Inflammatory macrophage treated with lipopolysaccharide for 1 hour (primary cell): ENCODE measurements around the gene DDX60.
"Not testable (repeated sequence)": the region's sequence is repeated elsewhere in the genome, so short reads cannot be mapped to it uniquely, and the experiment has no call there.

Experiments
- DNase-seq, 2 donors: peaks; one replicate each; pipeline ENCODE4 v3.0.0-alpha.2; 2020 to 2022

DDX60 gene, protein sequence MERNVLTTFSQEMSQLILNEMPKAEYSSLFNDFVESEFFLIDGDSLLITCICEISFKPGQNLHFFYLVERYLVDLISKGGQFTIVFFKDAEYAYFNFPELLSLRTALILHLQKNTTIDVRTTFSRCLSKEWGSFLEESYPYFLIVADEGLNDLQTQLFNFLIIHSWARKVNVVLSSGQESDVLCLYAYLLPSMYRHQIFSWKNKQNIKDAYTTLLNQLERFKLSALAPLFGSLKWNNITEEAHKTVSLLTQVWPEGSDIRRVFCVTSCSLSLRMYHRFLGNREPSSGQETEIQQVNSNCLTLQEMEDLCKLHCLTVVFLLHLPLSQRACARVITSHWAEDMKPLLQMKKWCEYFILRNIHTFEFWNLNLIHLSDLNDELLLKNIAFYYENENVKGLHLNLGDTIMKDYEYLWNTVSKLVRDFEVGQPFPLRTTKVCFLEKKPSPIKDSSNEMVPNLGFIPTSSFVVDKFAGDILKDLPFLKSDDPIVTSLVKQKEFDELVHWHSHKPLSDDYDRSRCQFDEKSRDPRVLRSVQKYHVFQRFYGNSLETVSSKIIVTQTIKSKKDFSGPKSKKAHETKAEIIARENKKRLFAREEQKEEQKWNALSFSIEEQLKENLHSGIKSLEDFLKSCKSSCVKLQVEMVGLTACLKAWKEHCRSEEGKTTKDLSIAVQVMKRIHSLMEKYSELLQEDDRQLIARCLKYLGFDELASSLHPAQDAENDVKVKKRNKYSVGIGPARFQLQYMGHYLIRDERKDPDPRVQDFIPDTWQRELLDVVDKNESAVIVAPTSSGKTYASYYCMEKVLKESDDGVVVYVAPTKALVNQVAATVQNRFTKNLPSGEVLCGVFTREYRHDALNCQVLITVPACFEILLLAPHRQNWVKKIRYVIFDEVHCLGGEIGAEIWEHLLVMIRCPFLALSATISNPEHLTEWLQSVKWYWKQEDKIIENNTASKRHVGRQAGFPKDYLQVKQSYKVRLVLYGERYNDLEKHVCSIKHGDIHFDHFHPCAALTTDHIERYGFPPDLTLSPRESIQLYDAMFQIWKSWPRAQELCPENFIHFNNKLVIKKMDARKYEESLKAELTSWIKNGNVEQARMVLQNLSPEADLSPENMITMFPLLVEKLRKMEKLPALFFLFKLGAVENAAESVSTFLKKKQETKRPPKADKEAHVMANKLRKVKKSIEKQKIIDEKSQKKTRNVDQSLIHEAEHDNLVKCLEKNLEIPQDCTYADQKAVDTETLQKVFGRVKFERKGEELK (N-terminal part only)

DNA sequence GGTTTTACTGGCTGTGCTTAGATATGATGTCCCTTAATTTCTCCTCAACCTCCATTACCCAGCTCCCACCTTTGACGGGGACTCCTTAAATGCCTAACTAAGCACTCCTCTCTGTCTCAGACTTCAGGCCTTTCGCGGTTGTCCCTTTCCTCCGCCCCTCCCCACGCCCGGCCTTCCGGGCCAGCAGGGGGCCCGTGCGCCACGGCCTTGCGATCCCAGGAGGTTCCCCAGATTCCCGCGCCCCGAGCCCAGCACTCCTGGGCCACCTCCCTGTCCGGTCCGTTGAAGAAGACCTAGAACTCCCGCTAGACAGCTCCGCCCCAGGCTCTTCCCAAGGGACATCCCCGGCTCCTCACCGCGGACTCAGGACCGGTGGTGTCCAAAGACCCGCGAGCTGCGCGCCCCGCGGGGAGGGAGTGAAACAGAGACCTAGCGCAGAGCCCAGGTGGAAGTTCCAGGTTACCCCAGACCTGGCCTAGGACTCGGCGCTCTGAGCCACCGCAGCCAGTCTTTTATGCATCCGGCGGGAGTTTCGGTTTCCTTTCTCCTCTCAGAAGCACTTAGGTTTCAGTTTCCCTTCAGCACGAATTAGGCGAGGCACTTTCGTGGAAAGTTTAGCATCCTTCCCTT lies at the start of gene DDX60:
TSS of gene DDX60 (minus strand) at position 487 of the 630 bp plus-strand sequence. CDS start 7,493 bp downstream, outside the sequence.
- peak; percentile 77 to 99 for DNase-seq

DNA sequence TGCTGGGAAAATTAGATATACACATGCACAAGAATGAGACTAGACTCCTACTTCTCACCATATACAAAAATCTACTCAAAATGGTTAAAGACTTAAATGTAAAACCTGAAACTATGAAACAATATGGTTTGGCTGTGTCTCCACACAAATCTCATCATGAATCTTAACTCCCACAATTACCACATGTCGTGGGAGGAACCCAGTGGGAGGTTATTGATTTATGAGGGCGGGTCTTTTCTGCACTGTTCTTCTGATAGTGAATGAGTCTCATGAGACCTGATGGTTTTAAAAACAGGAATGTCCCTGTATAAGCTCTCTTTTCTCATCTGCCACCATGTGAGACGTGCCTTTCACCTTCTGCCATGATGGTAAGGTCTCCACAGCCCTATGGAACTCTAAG lies 48.5 kb upstream of the DDX60 start:
- DNase-seq: no peak

DNA sequence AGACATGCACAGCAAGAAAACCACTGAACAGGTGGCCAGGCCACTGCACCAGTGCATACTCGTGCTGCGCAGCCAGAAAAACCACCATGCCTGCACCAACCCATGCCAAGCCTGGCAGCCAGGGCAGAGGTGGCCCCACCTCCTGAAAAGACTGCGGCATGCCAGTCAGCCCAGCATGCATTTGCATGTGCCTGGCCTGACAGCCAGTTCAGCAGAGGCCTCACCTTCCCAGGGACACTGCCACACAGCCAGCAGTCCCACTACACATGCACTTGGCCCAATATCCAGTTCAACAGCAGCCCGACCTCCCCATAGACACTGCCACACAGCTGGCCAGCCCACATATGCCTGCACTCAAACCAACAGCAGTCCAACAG lies 43.5 kb upstream of the DDX60 start:
- no peak for DNase-seq

DNA sequence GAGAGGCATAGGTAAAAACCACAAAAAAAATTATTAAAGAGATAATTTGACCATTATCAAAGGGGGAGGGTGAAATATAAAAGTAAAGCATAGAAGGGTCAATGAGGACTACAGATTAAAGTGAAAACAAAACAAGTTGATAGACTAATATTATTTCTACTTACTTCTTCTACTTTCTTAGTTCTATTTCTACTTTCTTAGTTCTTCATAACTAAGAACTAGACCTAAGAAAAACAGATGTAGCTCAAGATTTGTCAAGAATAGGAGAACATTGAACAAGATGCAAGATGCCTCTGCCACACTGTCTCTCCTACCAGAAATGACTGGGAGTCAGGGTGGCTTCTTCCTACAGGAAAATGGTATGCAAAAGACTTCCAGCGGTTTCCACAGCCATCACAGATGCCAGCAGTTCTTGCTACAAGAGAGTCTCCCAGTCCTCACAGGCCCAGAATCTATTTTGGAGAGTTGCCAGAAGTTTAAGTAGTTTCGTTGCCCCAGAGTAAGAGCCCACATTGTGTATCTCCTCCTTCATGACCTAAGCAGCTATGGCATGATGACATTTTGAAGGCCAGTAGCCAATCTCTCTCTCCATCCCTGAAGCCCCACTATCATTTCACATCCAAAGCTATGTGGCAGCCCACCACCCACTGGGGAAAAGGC lies 42.9 kb upstream of the DDX60 start:
- no peak for DNase-seq

DNA sequence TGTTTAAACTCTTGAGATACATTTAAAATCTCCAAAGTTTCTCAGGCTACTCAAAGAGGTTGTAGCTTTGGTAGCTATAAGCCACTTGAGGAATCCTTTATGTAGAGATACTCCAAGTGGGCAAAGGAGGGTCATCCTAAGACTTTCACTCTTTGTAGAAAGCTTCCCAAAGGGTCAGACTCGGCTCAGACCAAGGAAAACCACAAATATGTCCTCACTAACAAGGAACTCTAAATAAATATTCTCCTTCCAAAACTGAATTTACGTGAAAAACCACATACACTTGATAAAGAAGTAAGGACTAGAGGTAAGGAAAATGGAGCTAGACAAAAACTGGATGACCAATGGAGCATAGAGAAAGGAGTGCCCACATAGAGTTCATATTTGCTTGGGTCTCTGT lies 41.7 kb upstream of the DDX60 start:
- DNase-seq: no peak

DNA sequence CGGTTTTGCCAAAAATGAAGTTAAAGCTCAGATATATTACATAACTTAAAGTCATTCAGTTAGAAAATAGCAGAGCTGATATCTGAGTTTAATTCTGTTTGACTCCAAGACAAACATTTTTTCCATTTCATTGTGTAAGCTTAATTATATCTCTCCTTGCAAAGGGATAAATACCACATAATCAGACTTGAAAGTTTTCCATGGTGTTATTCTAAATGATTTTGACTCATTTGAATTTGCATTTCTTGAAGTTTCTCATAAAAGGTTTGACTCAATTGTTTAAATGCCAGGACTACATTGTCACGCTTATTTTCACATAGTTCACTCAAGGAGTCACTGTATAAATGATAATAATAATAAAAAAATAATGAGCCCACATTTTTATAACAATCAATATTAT lies 39.4 kb upstream of the DDX60 start:
- DNase-seq: no peak

DNA sequence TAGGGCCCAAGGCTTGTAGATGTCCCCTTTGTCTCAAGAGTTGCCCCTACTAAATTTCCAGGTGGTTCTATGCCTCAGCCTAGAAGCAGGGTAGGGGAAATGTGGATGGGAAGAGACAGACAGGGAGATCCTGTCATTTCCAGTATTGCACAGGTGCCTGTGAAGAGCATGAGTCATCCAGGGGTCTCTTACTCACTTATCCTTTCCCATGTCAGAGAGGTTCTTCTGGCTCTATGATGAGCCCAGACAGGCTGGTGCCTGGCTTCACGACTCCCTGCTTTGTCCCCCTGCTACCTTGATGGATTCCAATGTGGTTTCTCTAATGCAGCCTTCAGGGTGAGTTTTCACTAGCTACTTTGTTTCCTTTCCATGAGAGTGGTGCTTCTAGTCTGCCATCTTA lies 35.2 kb upstream of the DDX60 start:
- DNase-seq: no peak

DNA sequence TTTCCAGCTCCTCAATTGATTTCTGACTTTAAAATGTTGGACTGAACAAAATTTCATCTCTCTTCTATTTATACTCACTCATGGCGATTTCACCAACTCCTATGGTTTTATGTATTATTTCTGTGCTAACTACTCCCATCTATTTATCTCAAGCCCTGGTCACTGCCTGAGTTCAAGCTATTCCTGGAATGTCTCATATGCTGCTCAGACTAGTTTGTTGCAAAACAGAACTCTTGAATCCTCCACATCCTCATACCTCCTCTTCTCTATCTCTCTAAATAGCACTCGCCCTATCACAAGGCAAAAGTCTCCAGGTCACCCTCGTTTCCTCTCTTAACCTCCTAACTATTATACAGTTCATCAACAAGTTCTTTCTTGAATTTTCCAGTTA lies 19.0 kb upstream of the DDX60 start:
- DNase-seq: no peak

DNA sequence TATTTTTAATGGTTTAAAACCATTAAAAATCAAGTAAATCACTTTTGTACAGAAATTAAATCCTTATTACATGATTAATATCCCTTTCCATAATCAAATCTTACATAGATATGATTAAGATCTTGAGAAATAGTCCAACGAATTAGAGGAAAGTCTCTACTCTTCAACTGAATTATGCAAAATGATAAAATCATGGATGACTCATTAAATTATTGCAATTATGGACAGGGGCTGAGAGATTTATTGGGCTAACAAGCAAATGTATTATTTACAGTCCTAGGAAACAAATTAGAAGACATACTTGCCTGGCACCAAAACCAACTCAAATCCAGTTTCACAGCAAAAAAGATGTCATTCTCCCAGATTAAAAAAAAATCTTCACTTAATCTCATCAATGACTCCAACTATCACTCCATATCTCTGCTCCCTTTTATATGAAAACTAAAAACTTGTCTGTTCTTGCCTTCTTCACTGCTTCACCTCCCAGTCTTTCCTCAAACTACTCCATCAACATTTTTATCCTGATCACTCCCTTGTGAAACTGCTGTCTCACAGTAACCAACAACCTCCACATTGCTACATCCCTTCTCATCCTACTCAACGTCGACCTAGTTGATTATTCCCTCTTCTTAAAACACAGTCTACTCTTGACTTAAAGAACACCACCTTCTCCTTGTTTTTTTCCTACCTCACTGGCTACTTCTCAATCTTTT lies 18.4 kb upstream of the DDX60 start:
- DNase-seq: no peak

DNA sequence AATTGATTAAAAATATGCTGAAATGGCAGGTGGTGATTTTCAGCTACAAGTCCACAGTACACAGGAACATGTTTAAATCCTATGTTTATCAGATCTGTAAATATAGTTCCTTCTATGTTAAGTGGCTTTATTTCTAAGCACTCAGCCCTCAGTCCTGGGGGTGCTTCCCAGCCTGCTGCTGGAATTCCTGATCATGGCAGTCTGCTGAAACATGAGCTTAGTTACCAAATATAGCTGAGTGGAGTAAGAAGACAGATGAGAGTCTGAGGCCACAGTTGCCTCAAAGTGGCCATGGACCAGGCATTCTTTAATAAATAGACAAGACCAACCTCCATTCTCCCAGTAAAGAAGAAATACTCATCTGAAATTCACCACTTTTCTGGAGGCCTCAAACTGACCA lies 17.1 kb upstream of the DDX60 start:
- DNase-seq: no peak

DNA sequence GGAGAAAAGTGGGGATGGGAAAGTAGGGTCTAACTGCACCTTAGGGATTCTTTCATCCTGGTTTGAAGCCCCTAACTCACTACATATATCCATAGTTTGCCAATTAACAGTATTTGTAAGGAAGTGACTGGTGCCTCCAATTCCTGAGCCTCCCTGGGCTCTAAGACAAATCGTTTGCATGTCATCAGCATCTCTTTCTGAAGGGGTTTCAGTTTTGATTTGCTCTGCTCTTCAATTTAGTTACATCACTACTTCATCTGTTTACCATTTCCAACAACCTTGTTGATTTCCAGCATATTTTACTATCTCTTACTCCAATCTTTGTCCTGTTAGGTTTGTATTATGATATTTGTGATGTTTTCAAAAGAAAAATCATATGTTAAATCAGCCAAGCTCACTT lies 15.5 kb upstream of the DDX60 start:
- DNase-seq: no peak

DNA sequence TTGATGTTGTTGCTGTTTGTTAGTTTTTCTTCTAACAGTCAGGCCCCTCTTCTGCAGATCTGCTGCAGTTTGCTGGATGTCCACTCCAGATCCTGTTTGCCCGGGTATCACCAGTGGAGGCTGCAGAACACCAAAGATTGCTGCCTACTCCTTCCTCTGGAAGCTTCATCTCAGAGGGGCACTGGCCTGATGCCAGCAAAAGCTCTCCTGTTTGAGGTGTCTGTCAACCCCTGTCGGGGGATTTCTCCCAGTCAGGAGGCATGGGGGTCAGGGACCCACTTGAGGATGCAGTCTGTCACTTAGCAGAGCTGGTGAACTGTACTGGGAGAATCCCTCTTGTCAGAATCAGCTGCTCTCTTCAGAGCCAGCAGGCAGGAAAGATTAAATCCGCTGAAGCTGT lies 12.0 kb upstream of the DDX60 start:
- DNase-seq: not testable (repeated sequence)

DNA sequence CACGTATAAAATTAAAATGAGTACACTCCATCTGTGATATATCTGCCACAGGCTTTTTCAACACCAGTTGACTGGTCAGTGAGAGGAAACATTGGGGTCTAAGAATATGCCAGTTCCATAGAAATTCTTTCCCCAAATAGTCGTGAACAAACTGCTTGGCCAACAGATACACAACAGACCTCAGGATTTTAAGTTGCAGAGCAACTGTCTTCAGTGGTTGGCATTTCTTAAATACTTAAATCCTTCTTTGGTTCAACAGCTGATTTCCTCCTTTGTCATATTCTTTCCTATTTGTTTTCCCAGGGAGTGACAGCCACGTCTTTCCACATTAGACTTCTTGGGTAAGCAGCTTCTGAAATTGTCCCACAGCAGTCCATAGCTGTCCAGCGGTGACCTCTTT lies 7.0 kb upstream of the DDX60 start:
- DNase-seq: no peak

DNA sequence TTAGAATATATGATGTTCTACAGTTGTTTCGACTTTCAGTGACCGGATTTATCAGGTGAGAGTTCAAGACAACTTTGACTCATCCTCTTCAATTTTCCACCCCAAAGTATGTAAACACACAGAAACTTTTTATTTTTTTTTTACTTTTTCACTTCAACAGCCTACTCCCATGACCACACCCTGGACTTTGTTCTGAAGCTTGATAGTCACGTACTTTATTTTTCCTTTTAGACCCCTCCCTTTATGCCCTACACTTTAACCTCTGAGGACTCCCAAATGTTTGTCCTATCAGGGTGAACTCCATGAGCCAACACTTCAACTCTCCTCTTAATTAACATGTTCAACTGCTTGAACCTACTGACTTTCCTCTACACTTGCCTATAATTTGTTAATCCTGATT lies 2.5 kb upstream of the DDX60 start:
- DNase-seq: no peak

DNA sequence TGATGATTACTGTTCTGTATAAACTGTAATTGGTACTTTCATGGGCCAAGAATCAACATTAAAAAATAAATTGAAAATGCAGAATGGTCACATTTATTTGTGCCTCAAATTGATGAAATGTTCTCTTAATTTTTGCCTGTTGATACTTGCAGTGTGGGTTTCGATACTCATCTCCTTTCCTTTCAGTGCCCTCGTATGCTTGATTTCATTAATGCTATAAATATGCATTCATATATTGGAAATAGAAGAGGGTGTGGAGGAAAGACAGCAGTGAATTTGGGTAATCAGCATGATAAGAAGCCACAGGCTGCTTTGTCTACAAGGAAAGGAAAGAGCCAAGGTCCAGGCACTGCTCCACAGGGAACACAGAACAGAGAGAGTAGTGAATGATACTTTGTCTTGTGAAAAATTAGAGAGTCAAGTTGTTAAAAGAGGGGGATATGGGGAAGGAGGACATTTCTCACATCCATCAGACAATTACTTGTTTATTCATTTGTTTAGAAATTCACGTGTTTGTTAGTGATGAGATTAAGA lies 1.0 kb upstream of the DDX60 start:
- DNase-seq: peak in 1 of 2 donors; percentile 34

DNA sequence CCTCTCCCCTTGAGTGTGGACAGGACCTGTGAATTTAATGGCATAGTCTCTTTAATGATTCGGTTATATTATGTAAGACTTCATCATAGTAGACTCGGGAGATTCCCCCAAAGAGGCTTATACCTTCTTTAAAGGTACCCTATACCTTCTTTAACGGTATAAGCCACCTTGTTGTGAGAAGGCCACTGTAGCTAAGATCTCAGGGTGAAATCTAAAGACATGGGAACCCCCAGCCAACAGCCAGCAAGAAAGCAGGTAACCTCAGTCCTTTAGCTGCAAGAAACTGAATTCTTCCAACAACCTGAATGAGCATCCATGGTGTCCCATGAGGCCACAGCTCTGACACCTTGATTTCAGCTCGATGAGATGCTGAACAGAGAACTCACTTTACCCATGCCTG lies 931 bp downstream of the DDX60 start:
- peak in 1 of 2 donors; percentile 29 for DNase-seq

DNA sequence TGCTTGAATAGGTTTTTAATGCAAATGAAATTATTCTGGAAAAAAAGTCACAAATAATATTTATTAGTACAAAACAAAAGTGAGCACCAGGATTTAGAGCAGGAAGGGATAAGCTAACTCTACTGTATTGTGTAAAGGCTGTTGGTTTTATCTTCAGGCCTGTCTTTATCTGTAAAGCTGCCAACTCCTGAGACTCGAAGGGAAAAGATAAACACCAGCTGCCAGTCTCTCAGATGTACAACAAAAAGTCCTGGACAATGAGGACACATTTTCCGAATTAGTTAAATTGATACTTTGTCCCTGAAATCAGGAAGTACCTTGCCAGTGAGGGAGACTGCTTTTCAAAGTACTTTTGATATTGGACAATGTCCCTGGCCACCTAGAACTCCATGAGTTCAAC lies 8.8 kb downstream of the DDX60 start:
- no peak for DNase-seq

DNA sequence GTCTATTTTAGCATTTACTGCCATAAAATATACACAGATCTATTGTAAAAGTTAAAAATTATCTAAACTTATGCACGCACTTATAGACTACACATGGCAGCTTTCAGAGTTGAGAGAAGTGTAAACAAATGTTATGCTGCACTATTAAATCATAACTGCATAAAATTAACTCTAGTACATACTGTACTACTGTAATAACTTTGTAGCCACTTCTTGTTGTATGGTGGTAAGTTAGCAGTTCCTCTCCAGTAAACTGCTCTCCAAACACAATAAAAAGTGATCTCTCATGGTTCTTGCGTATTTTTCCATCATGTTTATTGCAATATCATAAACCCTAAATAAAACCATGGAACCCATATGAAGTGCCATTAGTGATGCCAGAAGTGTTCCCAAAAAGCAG lies 9.6 kb downstream of the DDX60 start:
- no peak for DNase-seq

DNA sequence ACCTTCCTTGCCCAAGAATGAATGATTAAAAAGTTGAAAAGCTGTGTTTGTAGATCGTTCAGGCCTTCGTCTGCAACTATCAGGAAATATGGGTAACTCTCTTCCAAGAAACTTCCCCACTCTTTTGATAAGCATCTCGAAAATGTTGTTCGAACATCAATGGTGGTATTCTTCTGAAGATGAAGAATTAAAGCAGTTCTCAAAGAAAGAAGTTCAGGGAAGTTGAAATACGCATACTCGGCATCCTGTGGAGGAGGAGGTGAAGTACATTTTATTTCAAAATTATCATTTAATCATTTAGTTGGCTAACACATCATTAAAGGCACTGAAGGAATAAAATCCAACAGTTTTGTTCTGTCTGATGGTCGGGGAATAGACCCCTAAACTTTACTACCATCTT lies 12.1 kb downstream of the DDX60 start:
- no peak for DNase-seq

DNA sequence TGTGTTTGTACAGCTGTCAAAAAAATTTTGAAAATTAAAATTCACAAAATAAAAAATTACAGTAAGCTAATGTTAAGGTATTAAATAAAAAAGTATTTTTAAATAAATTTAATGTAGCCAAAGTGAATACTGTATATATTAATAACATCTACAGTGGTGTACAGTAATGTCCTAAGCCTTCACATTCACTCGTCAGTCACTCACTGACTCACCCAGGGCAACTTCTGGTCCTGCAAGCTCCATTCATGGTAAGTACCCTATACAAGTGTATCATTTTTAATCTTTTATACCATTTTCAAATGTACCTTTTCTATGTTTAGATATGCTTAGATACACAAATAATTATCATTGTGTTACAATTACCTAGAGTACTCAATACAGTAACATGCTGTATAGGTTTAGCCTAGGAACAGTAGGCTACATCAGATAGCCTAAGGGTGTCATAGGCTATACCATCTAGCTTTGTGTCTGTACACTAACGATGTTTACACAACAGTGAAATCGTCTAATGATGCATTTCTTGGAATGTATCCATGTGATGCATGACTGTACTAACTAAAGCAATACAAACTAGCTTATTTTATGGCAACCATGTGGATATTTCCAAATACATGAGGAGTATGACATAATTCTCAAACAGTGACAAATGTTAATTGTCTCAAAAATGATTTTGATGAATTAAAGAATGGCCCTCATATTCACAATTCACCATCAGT lies 13.7 kb downstream of the DDX60 start:
- peak in 1 of 2 donors; percentile 11 for DNase-seq

DNA sequence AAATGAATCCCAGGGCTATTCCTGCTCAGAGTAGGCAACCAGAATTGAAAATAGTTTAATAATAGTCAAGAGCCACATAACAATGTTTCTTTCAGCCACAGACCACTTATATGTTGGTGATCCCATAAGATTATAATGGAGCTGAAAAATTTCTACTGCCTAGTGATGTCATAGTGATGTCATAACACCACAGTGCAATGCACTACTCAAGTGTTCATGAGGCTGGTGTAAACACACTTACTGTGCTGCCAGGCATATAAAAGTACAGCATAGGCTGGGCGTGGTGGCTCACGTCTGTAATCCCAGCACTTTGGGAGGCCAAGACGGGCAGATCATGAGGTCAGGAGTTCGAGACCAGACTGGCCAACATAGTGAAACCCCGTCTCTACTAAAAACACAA lies 15.1 kb downstream of the DDX60 start:
- not testable (repeated sequence) for DNase-seq
